H9 (cell line): ENCODE results near the gene MED27. TPM values are rescaled to one million over a fixed set of nuclear protein-coding genes. Genes with fewer than 3 reads are reported as not detected.

Experiments used
- DNase-seq: peaks from one replicate; pipeline ENCODE4 v3.0.0-alpha.2; 2017
- H2AFZ ChIP-seq: one replicate; pipeline ENCODE4 v1.6.1; 2013; ENCODE audit warnings: mild to moderate bottlenecking, low read length, control low read depth, moderate library complexity
- H2AK5ac ChIP-seq: 2 replicates; pipeline ENCODE4 v1.6.1; 2013; ENCODE audit warnings: low read length, control low read depth, mixed read lengths; ENCODE audit not compliant: insufficient read length
- H2BK120ac ChIP-seq: one replicate; pipeline ENCODE4 v1.6.1; 2013; ENCODE audit warnings: low read depth, mild to moderate bottlenecking, low read length, control low read depth, inconsistent platforms; ENCODE audit not compliant: poor library complexity, severe bottlenecking
- H2BK12ac ChIP-seq: 2 replicates; pipeline ENCODE4 v1.6.1; 2013; ENCODE audit warnings: low read length, control low read depth, mixed read lengths, low read depth; ENCODE audit not compliant: insufficient read length
- H2BK15ac ChIP-seq: 2 replicates; pipeline ENCODE4 v1.6.1; 2013; ENCODE audit warnings: low read depth, low read length, control low read depth
- H2BK20ac ChIP-seq: one replicate; pipeline ENCODE4 v1.6.1; 2013; ENCODE audit warnings: low read depth, mild to moderate bottlenecking, low read length, control low read depth, inconsistent platforms; ENCODE audit not compliant: poor library complexity, severe bottlenecking
- H2BK5ac ChIP-seq: 2 replicates; pipeline ENCODE4 v1.6.1; 2013; ENCODE audit warnings: low read length, control low read depth, mixed read lengths; ENCODE audit not compliant: insufficient read length
- H3K14ac ChIP-seq: 2 replicates; pipeline ENCODE4 v1.6.1; 2013; ENCODE audit warnings: low read length, control low read depth; ENCODE audit not compliant: insufficient read depth
- H3K18ac ChIP-seq: 2 replicates; pipeline ENCODE4 v1.6.1; 2013; ENCODE audit warnings: low read depth, mild to moderate bottlenecking, mixed read lengths, low read length, control low read depth; ENCODE audit not compliant: insufficient read length
- H3K23ac ChIP-seq: 2 replicates; pipeline ENCODE4 v1.6.1; 2013; ENCODE audit warnings: low read length, control low read depth, mixed read lengths, low read depth; ENCODE audit not compliant: insufficient read length
- H3K23me2 ChIP-seq: 2 replicates; pipeline ENCODE4 v1.6.1; 2013; ENCODE audit warnings: low read depth, mild to moderate bottlenecking, mixed read lengths, low read length, control low read depth; ENCODE audit not compliant: insufficient read length, poor library complexity, severe bottlenecking
- H3K27ac ChIP-seq: 2 replicates; pipeline ENCODE4 v1.5.1; 2013; ENCODE audit warnings: low read length, control low read depth, mixed read lengths, low read depth; ENCODE audit not compliant: insufficient read length
- H3K27me3 ChIP-seq: 2 replicates; pipeline ENCODE4 v1.6.1; 2013; ENCODE audit warnings: low read length, control low read depth, inconsistent platforms; ENCODE audit not compliant: insufficient read depth
- H3K4ac ChIP-seq: 2 replicates; pipeline ENCODE4 v1.6.1; 2013; ENCODE audit warnings: low read depth, mild to moderate bottlenecking, control low read depth, inconsistent platforms, low read length, moderate library complexity
- H3K4me1 ChIP-seq: 2 replicates; pipeline ENCODE4 v1.6.1; 2013; ENCODE audit warnings: low read length, control low read depth, inconsistent platforms; ENCODE audit not compliant: insufficient read depth
- H3K4me2 ChIP-seq: 2 replicates; pipeline ENCODE4 v1.6.1; 2013; ENCODE audit warnings: low read length, control low read depth, mixed read lengths; ENCODE audit not compliant: insufficient read length, insufficient read depth
- H3K56ac ChIP-seq: 2 replicates; pipeline ENCODE4 v1.6.1; 2013; ENCODE audit warnings: low read depth, mild to moderate bottlenecking, mixed read lengths, low read length, control low read depth; ENCODE audit not compliant: insufficient read length
- H3K79me1 ChIP-seq: 2 replicates; pipeline ENCODE4 v1.6.1; 2013; ENCODE audit warnings: low read depth, mild to moderate bottlenecking, moderate library complexity, low read length, control low read depth, inconsistent platforms; ENCODE audit not compliant: insufficient read depth, poor library complexity, severe bottlenecking
- H3K79me2 ChIP-seq: 2 replicates; pipeline ENCODE4 v1.6.1; 2013; ENCODE audit warnings: low read length, control low read depth, inconsistent platforms; ENCODE audit not compliant: insufficient read depth
- H3K9ac ChIP-seq: 2 replicates; pipeline ENCODE4 v1.6.1; 2013; ENCODE audit warnings: low read length, control low read depth, mixed read lengths; ENCODE audit not compliant: insufficient read length; ENCODE audit errors: extremely low read depth
- H3K9me3 ChIP-seq: one replicate; pipeline ENCODE4 v1.6.1; 2013; ENCODE audit warnings: low read depth, low read length, inconsistent platforms; ENCODE audit not compliant: control insufficient read depth
- H3T11ph ChIP-seq: one replicate; pipeline ENCODE4 v1.6.1; 2013; ENCODE audit warnings: mild to moderate bottlenecking, low read length, control low read depth, inconsistent platforms
- H4K20me1 ChIP-seq: one replicate; pipeline ENCODE4 v1.6.1; 2013; ENCODE audit not compliant: control insufficient read depth, insufficient read length, insufficient read depth
- H4K5ac ChIP-seq: 2 replicates; pipeline ENCODE4 v1.6.1; 2013; ENCODE audit warnings: low read depth, mild to moderate bottlenecking, mixed read lengths, low read length, control low read depth; ENCODE audit not compliant: insufficient read length
- H4K8ac ChIP-seq: replicated peaks from 2 replicates; pipeline ENCODE4 v1.6.1; 2013; ENCODE audit warnings: low read length, control low read depth, mixed read lengths, low read depth; ENCODE audit not compliant: insufficient read length
- H4K91ac ChIP-seq: 2 replicates; pipeline ENCODE4 v1.6.1; 2013; ENCODE audit warnings: low read depth, mild to moderate bottlenecking, moderate library complexity, mixed read lengths, low read length, control low read depth; ENCODE audit not compliant: insufficient read length
- H3K27ac Mint-ChIP-seq, 3 experiments: 2 replicates in 2 of 3; 3 replicates in 1 of 3; pipeline ENCODE4 v1.8.0; 2020 to 2021; ENCODE audit warnings: mixed read lengths in 3 of 3, mild to moderate bottlenecking in 1 of 3, moderate library complexity in 1 of 3
- H3K27me3 Mint-ChIP-seq: 2 replicates; pipeline ENCODE4 v1.8.0; 2021; ENCODE audit warnings: low read depth, mild to moderate bottlenecking, moderate library complexity, mixed read lengths
- H3K36me3 Mint-ChIP-seq, 3 experiments: 2 replicates in 2 of 3; 3 replicates in 1 of 3; pipeline ENCODE4 v1.8.0; 2020 to 2021; ENCODE audit warnings: low read depth in 3 of 3, mixed read lengths in 3 of 3; ENCODE audit not compliant: insufficient read depth in 1 of 3
- H3K4me1 Mint-ChIP-seq, 2 experiments: 2 replicates each; pipeline ENCODE4 v1.8.0; 2020; ENCODE audit warnings: mixed read lengths in 2 of 2
- H3K4me3 Mint-ChIP-seq, 2 experiments: 2 replicates in 1 of 2; 3 replicates in 1 of 2; pipeline ENCODE4 v1.8.0; 2020 to 2021; ENCODE audit warnings: mild to moderate bottlenecking in 2 of 2, mixed read lengths in 2 of 2, moderate library complexity in 1 of 2
- H3K9me3 Mint-ChIP-seq, 2 experiments: 2 replicates in 1 of 2; 3 replicates in 1 of 2; pipeline ENCODE4 v1.8.0; 2020; ENCODE audit warnings: mild to moderate bottlenecking in 2 of 2, mixed read lengths in 2 of 2, moderate library complexity in 1 of 2
- WGBS: extraction: QIAGEN DNeasy Blood & Tissue Kit; methylation state at CpG from one replicate; pipeline ENCODE4 v1.1.7; 2013; ENCODE audit warnings: missing lambda C conversion rate, low lambda C conversion rate, mixed read lengths; ENCODE audit not compliant: insufficient read length; ENCODE audit errors: extremely low coverage; 5-methylcytosine and 5-hydroxymethylcytosine counted together
- total RNA-seq: library from RNA; stranded (reverse); gene quantifications from 2 replicates; pipeline ENCODE4 v1.2.1, GENCODE V29; 2021
- TF ChIP-seq, protein P1 (sequence below): fragments of 200-600 bp; sonication (generic); conservative IDR thresholded peaks from 3 replicates; pipeline ENCODE4 v1.8.0; 2021; ENCODE audit warnings: antibody characterized with exemption, mild to moderate bottlenecking

The MED27 gene
- total RNA-seq, 1 experiment from 2014 or later = 33.5 TPM

- no peak overlapping the region for H3T11ph ChIP-seq
- H3K23me2 ChIP-seq = no peaks in the 10 kb centered on the region
- no peak overlapping the region for H3K4me2 ChIP-seq
- H4K8ac ChIP-seq = no peak overlapping the region
- H2BK20ac ChIP-seq = no peak overlapping the region
- H4K5ac ChIP-seq = no peak overlapping the region
- Mint-ChIP-seq H3K4me3 (no peak overlapping the region), H3K4me1 (peaks cover 14 to 28% of the 10 kb centered on the region in 2 experiments), H3K9me3 (no peaks in the 10 kb centered on the region), H3K27ac (no peak overlapping the region; a peak in 1 of 7 replicates), H3K27me3 (no peaks in the 10 kb centered on the region; the same call in 1 of the 2 replicates), H3K36me3 (peaks cover 0 to 12% (median 6%) of the 10 kb centered on the region in 3 experiments; a peak in 4 of 7 replicates)
- peaks cover 3% of the 10 kb centered on the region for H3K79me1 ChIP-seq
- no peaks in the 10 kb centered on the region for H3K27me3 ChIP-seq
- H2BK120ac ChIP-seq = no peak overlapping the region
- no peak overlapping the region for H2BK15ac ChIP-seq
- H3K23ac ChIP-seq = no peak overlapping the region
- no peaks in the 10 kb centered on the region for H4K20me1 ChIP-seq
- no peaks in the 10 kb centered on the region for H3K4me1 ChIP-seq
- no peak overlapping the region for H2BK12ac ChIP-seq
- H3K56ac ChIP-seq = no peak overlapping the region
- no CpG with 5 or more reads among the region's 6 CpGs for WGBS
- H3K9ac ChIP-seq = no peak overlapping the region
- TF ChIP-seq, protein P1, sequence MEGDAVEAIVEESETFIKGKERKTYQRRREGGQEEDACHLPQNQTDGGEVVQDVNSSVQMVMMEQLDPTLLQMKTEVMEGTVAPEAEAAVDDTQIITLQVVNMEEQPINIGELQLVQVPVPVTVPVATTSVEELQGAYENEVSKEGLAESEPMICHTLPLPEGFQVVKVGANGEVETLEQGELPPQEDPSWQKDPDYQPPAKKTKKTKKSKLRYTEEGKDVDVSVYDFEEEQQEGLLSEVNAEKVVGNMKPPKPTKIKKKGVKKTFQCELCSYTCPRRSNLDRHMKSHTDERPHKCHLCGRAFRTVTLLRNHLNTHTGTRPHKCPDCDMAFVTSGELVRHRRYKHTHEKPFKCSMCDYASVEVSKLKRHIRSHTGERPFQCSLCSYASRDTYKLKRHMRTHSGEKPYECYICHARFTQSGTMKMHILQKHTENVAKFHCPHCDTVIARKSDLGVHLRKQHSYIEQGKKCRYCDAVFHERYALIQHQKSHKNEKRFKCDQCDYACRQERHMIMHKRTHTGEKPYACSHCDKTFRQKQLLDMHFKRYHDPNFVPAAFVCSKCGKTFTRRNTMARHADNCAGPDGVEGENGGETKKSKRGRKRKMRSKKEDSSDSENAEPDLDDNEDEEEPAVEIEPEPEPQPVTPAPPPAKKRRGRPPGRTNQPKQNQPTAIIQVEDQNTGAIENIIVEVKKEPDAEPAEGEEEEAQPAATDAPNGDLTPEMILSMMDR = no peak
- no peaks in the 10 kb centered on the region for H3K79me2 ChIP-seq
- no peak overlapping the region for H3K18ac ChIP-seq
- no peaks in the 10 kb centered on the region for H3K9me3 ChIP-seq
- no peak overlapping the region for H3K27ac ChIP-seq
- H2BK5ac ChIP-seq = no peak overlapping the region
- no peak overlapping the region for H2AK5ac ChIP-seq
- H3K14ac ChIP-seq = no peak overlapping the region
- no peak for DNase-seq
- H3K4ac ChIP-seq = no peak overlapping the region
- no peak overlapping the region for H4K91ac ChIP-seq
- no peak overlapping the region for H2AFZ ChIP-seq
These were observed 85.1 kb downstream of the MED27 start for GRCh38 chr9:131994364-131995125.
